GM12865 (cell line): ENCODE results near the gene GPS1.

Experiments used
- DNase-seq: peaks from one replicate; pipeline ENCODE4 v3.0.0; 2010; ENCODE audit warnings: low read depth
- H3K4me3 ChIP-seq: 2 replicates; pipeline ENCODE4 v1.5.1; 2011; ENCODE audit warnings: mild to moderate bottlenecking, low read depth, low read length, control low read depth
- CTCF ChIP-seq: IDR thresholded peaks from 2 replicates; pipeline ENCODE4 v1.5.1; 2011; ENCODE audit warnings: low read length, control low read depth, low read depth, inconsistent platforms; ENCODE audit not compliant: insufficient read depth; ENCODE audit errors: missing control alignments

The GPS1 gene

GRCh38 chr17:82076785-82077591 lies 25.3 kb downstream of the GPS1 start:
- TF ChIP-seq CTCF = no peak
- H3K4me3 ChIP-seq = no peak overlapping the region
- DNase-seq = no peak

- TF ChIP-seq CTCF = no peak
- H3K4me3 ChIP-seq = no peak overlapping the region
- no peak for DNase-seq
Measured at GRCh38 chr17:82077617-82078358, 26.1 kb downstream of the GPS1 start.

DNA sequence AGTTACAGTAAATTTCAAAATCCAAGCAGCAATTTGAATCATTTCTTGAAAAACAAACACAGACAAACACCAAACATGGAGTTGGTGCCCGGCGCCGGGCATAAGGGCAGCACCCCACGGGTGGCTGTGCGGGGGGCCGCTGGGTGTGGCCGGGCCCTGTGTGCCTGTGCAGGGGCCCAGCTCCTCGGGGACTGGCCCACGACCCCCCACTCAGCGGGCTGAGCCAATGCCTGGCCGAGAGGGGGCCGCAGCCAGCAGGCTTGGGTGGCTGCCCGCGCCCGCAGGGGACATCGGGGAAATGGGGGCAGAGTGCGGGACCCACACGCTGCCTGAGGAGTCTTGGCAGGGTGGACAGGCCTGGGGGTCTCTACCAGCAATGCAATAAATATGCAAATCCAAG lies 26.7 kb downstream of the GPS1 start:
- no peak for DNase-seq
- TF ChIP-seq CTCF = no peak
- H3K4me3 ChIP-seq = no peak overlapping the region

- no peak for TF ChIP-seq CTCF
- no peak for DNase-seq
- no peak overlapping the region for H3K4me3 ChIP-seq
Measured at GRCh38 chr17:82079001-82079677, 27.4 kb downstream of the GPS1 start.

DNA sequence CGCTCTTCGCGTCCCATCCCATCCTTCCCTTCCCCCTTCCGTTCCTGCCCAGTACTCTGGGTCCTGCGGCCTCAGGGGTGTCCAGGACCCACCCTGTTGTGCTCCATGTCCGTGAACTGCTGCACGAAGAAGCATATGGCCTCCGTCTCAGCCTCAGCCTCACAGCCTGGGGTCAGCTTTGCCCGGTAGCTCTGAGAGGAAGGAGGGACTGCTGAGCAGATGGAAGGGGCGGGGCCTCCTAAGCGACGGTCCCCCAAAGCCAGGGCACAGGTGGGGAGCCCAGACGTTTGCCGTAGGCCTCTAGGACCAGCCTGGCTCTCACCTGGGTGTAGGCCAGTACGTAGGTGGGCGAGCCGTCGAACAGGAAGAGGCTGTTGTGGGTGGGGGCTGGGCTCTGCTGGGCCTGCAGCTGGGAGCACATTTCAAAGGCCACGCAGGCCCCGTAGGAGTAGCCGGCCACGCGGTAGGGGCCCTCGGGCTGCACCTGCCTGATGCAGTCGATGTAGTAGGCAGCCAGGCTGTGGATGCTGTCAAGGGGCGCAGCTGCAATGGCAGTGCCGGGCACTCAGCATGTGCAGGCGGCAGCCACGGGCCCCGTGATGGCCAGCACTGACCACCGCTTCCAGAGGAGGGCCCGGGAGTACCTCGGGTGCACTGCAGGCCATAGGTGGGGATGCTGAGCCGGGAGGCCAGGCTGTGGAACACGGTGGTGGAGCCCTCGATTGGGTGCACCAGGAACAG lies 28.5 kb downstream of the GPS1 start:
- TF ChIP-seq CTCF = no peak
- DNase-seq = no peak
- H3K4me3 ChIP-seq = no peak overlapping the region

DNA sequence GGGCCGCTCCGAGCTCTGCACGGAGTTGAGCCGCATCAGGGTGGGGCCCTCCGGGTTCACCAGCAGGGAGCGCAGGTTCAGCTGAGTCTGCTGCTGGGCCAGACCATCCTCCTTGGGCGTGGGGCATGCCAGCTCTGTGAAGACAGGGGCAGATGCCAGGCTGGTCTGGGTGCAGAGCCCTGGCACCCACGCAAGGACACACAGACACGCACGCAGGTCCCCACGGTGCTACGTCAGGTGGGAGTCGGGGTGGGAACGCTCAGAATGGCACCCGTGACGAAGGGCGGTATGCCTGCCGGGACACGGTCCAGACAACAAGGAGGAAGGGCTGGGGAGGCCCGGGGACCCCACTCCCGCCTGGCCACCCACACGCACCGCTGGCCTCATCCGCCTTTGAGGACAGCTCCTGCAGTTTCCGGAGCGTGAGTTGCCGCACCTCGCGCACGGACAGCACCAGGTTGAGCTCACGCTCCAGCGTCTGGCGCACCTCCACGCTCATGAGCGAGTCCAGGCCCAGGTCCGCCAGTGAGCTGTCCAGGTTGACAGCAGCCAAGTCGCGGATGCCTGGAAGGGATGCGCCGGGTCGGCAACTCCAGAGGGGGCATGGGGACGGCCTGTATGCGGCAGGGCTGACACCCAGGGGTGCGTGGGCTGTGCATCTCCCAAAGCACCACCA lies 29.2 kb downstream of the GPS1 start:
- TF ChIP-seq CTCF = no peak
- H3K4me3 ChIP-seq = no peak overlapping the region
- DNase-seq = no peak
